ENCODE measurements around the gene NDFIP2. TPM values are rescaled to one million over a fixed set of nuclear protein-coding genes. Genes with fewer than 3 reads are reported as not detected.

The NDFIP2 gene
- total and polyA plus RNA-seq, 2 donors from 2014 or later: 28.7 to 52.2 TPM

GRCh38 chr13:79533781-79534400 lies 52.9 kb downstream of the NDFIP2 start:
- Histone ChIP-seq H3K9me3 (ENCODE audit: control insufficient read depth in 2 of 3, insufficient read depth in 1 of 3, low read length in 3 of 3) (no peaks in the 10 kb centered on the region), H3K9ac (ENCODE audit: low read length in 3 of 3) (no peak overlapping the region), H3K4me1 (ENCODE audit: control insufficient read depth in 2 of 3, insufficient read depth in 2 of 3, low read depth in 1 of 3, low read length in 3 of 3) (no peaks in the 10 kb centered on the region), H3K4me3 (ENCODE audit: low read length in 3 of 3) (no peak overlapping the region), H3K36me3 (ENCODE audit: control insufficient read depth in 2 of 3, insufficient read depth in 3 of 3, low read length in 3 of 3) (peaks cover 0 to 2% (median 0%) of the 10 kb centered on the region in 3 donors), H3K27ac (ENCODE audit: low read depth in 2 of 2, low read length in 2 of 2) (no peak overlapping the region), H3K27me3 (ENCODE audit: control insufficient read depth, insufficient read depth, low read length) (no peaks in the 10 kb centered on the region)
- no peak for TF ChIP-seq CTCF (IDR thresholded peaks at IDR 0.05; ENCODE audit: borderline replicate concordance, extremely low read depth, insufficient read depth)
- FAIRE-seq (no peak), DNase-seq (no peak)
- intact Hi-C loops (cut with DNase I): no loop called here

- H3K9me3 ChIP-seq (ENCODE audit: control insufficient read depth in 2 of 3, insufficient read depth in 1 of 3, low read length in 3 of 3): no peaks in the 10 kb centered on the region
- no peaks in the 10 kb centered on the region for H3K4me1 ChIP-seq (ENCODE audit: control insufficient read depth in 2 of 3, insufficient read depth in 2 of 3, low read depth in 1 of 3, low read length in 3 of 3)
- intact Hi-C loops (cut with DNase I): no loop called here
- FAIRE-seq: no peak
- H3K36me3 ChIP-seq (ENCODE audit: control insufficient read depth in 2 of 3, insufficient read depth in 3 of 3, low read length in 3 of 3): peaks cover 0 to 2% (median 0%) of the 10 kb centered on the region in 3 donors
- H3K9ac ChIP-seq (ENCODE audit: low read length in 3 of 3): no peak overlapping the region
- no peak overlapping the region for H3K4me3 ChIP-seq (ENCODE audit: low read length in 3 of 3)
- no peak overlapping the region for H3K27ac ChIP-seq (ENCODE audit: low read depth in 2 of 2, low read length in 2 of 2)
- no peaks in the 10 kb centered on the region for H3K27me3 ChIP-seq (ENCODE audit: control insufficient read depth, insufficient read depth, low read length)
- no peak for DNase-seq
- no peak for TF ChIP-seq CTCF (IDR thresholded peaks at IDR 0.05; ENCODE audit: borderline replicate concordance, extremely low read depth, insufficient read depth)
Measured at GRCh38 chr13:79534596-79534995, 53.6 kb downstream of the NDFIP2 start.

- FAIRE-seq (no peak), DNase-seq (no peak)
- no peaks in the 10 kb centered on the region for H3K4me1 ChIP-seq (ENCODE audit: control insufficient read depth in 2 of 3, insufficient read depth in 2 of 3, low read depth in 1 of 3, low read length in 3 of 3)
- H3K27ac ChIP-seq (ENCODE audit: low read depth in 2 of 2, low read length in 2 of 2): no peak overlapping the region
- H3K9me3 ChIP-seq (ENCODE audit: control insufficient read depth in 2 of 3, insufficient read depth in 1 of 3, low read length in 3 of 3): no peaks in the 10 kb centered on the region
- H3K9ac ChIP-seq (ENCODE audit: low read length in 3 of 3): no peak overlapping the region
- no peaks in the 10 kb centered on the region for H3K27me3 ChIP-seq (ENCODE audit: control insufficient read depth, insufficient read depth, low read length)
- no peak overlapping the region for H3K4me3 ChIP-seq (ENCODE audit: low read length in 3 of 3)
- H3K36me3 ChIP-seq (ENCODE audit: control insufficient read depth in 2 of 3, insufficient read depth in 3 of 3, low read length in 3 of 3): no peaks in the 10 kb centered on the region
- intact Hi-C loops (cut with DNase I): no loop called here
- no peak for TF ChIP-seq CTCF (IDR thresholded peaks at IDR 0.05; ENCODE audit: borderline replicate concordance, extremely low read depth, insufficient read depth)
Measured at GRCh38 chr13:79538757-79539156, 57.8 kb downstream of the NDFIP2 start.

GRCh38 chr13:79540504-79540903 lies 59.5 kb downstream of the NDFIP2 start:
- Histone ChIP-seq H3K27me3 (ENCODE audit: control insufficient read depth, insufficient read depth, low read length) (no peaks in the 10 kb centered on the region), H3K9ac (ENCODE audit: low read length in 3 of 3) (no peak overlapping the region), H3K4me1 (ENCODE audit: control insufficient read depth in 2 of 3, insufficient read depth in 2 of 3, low read depth in 1 of 3, low read length in 3 of 3) (no peaks in the 10 kb centered on the region), H3K36me3 (ENCODE audit: control insufficient read depth in 2 of 3, insufficient read depth in 3 of 3, low read length in 3 of 3) (no peaks in the 10 kb centered on the region), H3K9me3 (ENCODE audit: control insufficient read depth in 2 of 3, insufficient read depth in 1 of 3, low read length in 3 of 3) (no peaks in the 10 kb centered on the region), H3K27ac (ENCODE audit: low read depth in 2 of 2, low read length in 2 of 2) (no peak overlapping the region), H3K4me3 (ENCODE audit: low read length in 3 of 3) (no peak overlapping the region)
- intact Hi-C loops (cut with DNase I): loop anchor here (5.0 kb wide), 1 partner anchor 118 kb away; no protein-coding TSS in a partner anchor
- TF ChIP-seq CTCF (IDR thresholded peaks at IDR 0.05; ENCODE audit: borderline replicate concordance, extremely low read depth, insufficient read depth): no peak
- no peak for DNase-seq
- FAIRE-seq: no peak
